A673 (cell line): ENCODE data around the gene HMCN2. TPM values are rescaled to one million over a fixed set of nuclear protein-coding genes. Genes with fewer than 3 reads are reported as not detected.

ENCODE experiments used
- BruUV-seq: library from RNA; stranded (reverse); fragments of 400-500 nt; replicated peaks from 2 replicates; lab custom pipeline; 2021; lab: Mats Ljungman, UMichigan
- CTCF ChIA-PET: fragments of 300-600 bp; sonication (Branson Sonifier 250); formaldehyde crosslinking; loops from one replicate; lab custom pipeline; 2022; ENCODE audit warnings: antibody characterized with exemption; lab: Charles Lee
- POLR2A ChIA-PET: fragments of 300-600 bp; sonication (Branson Sonifier 250); formaldehyde crosslinking; loops from one replicate; lab custom pipeline; 2022; ENCODE audit warnings: antibody characterized with exemption; ENCODE audit not compliant: low non-redundant PET; lab: Charles Lee
- DNase-seq: peaks from one replicate; pipeline ENCODE4 v3.0.0-alpha.2; 2015; ENCODE audit warnings: low spot score
- H3K27ac ChIP-seq: fragments of 200-600 bp; sonication (generic); 2 replicates; pipeline ENCODE4 v1.5.1; 2016; ENCODE audit warnings: mixed run types, low read depth, mild to moderate bottlenecking, mixed read lengths, antibody characterized with exemption, low read length; ENCODE audit not compliant: poor library complexity, severe bottlenecking
- H3K27me3 ChIP-seq: fragments of 200-600 bp; sonication (generic); replicated peaks from 2 replicates; pipeline ENCODE4 v1.6.1; 2017; ENCODE audit warnings: mixed run types, low read depth, mild to moderate bottlenecking, mixed read lengths, antibody characterized with exemption, low read length; ENCODE audit not compliant: insufficient read depth, poor library complexity
- H3K36me3 ChIP-seq: fragments of 200-600 bp; sonication (generic); 2 replicates; pipeline ENCODE4 v1.6.1; 2016; ENCODE audit warnings: mixed run types, mild to moderate bottlenecking, mixed read lengths, antibody characterized with exemption, low read length; ENCODE audit not compliant: insufficient read depth, poor library complexity, severe bottlenecking
- H3K4me1 ChIP-seq: fragments of 200-600 bp; sonication (generic); 2 replicates; pipeline ENCODE4 v1.6.1; 2017; ENCODE audit warnings: mixed run types, mild to moderate bottlenecking, mixed read lengths, antibody characterized with exemption, low read length; ENCODE audit not compliant: insufficient read depth, poor library complexity, severe bottlenecking
- H3K4me3 ChIP-seq: fragments of 200-600 bp; sonication (generic); 2 replicates; pipeline ENCODE4 v1.5.1; 2016; ENCODE audit warnings: low read depth, mixed run types, mild to moderate bottlenecking, mixed read lengths, low read length; ENCODE audit not compliant: poor library complexity, severe bottlenecking
- H3K9me3 ChIP-seq: fragments of 200-600 bp; sonication (generic); 2 replicates; pipeline ENCODE4 v1.6.1; 2016; ENCODE audit warnings: mixed run types, low read depth, mild to moderate bottlenecking, mixed read lengths, antibody characterized with exemption, low read length; ENCODE audit not compliant: poor library complexity, severe bottlenecking
- EZH2 ChIP-seq: fragments of 200-600 bp; sonication (generic); IDR thresholded peaks from 2 replicates; pipeline ENCODE4 v1.6.1; 2017; ENCODE audit warnings: borderline replicate concordance, low read depth, mild to moderate bottlenecking, mixed read lengths, antibody characterized with exemption, low read length; ENCODE audit not compliant: poor library complexity, severe bottlenecking
- intact Hi-C: fragments of 100-400 bp; cut with micrococcal nuclease; formaldehyde crosslinking; loops from one replicate; pipeline ENCODE4 v1.10.0; 2022; ENCODE audit not compliant: unreplicated experiment
- total RNA-seq: library from RNA; stranded (reverse); gene quantifications from 2 replicates; pipeline ENCODE4 v1.2.3, GENCODE V29; 2021
- TF ChIP-seq, protein P1 (sequence below): fragments of 300-800, 200-600 bp; sonication (generic); conservative IDR thresholded peaks from 2 replicates; pipeline ENCODE4 v1.5.1; 2017; ENCODE audit warnings: low read depth, mild to moderate bottlenecking, antibody characterized with exemption, low read length, moderate library complexity, mixed read lengths

The HMCN2 gene
- total RNA-seq, 1 experiment from 2014 or later = 0.28 TPM

DNA sequence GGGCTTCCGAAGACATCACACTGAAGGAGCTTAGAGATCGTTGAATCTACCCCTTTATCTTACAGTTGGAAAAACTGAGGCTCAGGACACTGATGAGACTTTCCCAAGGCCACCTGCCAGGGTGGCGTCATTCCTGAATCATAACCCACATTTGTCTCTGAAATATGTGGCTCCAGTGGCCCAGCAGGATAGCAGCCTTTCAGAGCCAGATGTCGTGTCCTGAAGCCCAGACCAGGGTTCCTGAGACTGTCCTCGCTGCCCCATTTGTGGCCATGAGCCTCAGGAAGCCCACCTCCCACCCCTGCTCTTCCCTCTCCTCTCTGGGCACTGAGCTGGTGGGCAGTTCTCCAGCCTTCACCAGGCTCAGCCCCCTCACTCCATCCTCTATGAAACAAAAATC, 2.4 kb downstream of the HMCN2 start:
- no peak for TF ChIP-seq EZH2
- TF ChIP-seq, protein P1, sequence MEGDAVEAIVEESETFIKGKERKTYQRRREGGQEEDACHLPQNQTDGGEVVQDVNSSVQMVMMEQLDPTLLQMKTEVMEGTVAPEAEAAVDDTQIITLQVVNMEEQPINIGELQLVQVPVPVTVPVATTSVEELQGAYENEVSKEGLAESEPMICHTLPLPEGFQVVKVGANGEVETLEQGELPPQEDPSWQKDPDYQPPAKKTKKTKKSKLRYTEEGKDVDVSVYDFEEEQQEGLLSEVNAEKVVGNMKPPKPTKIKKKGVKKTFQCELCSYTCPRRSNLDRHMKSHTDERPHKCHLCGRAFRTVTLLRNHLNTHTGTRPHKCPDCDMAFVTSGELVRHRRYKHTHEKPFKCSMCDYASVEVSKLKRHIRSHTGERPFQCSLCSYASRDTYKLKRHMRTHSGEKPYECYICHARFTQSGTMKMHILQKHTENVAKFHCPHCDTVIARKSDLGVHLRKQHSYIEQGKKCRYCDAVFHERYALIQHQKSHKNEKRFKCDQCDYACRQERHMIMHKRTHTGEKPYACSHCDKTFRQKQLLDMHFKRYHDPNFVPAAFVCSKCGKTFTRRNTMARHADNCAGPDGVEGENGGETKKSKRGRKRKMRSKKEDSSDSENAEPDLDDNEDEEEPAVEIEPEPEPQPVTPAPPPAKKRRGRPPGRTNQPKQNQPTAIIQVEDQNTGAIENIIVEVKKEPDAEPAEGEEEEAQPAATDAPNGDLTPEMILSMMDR = no peak
- Histone ChIP-seq H3K9me3 (no peaks in the 10 kb centered on the region), H3K27ac (no peak overlapping the region), H3K27me3 (peaks cover 54% of the 10 kb centered on the region), H3K4me3 (no peak overlapping the region), H3K36me3 (no peaks in the 10 kb centered on the region), H3K4me1 (no peaks in the 10 kb centered on the region)
- ChIA-PET POLR2A (no interaction called here), CTCF (no interaction called here)
- no TSS peak for BruUV-seq
- no peak for DNase-seq
- intact Hi-C loops = no loop called here

DNA sequence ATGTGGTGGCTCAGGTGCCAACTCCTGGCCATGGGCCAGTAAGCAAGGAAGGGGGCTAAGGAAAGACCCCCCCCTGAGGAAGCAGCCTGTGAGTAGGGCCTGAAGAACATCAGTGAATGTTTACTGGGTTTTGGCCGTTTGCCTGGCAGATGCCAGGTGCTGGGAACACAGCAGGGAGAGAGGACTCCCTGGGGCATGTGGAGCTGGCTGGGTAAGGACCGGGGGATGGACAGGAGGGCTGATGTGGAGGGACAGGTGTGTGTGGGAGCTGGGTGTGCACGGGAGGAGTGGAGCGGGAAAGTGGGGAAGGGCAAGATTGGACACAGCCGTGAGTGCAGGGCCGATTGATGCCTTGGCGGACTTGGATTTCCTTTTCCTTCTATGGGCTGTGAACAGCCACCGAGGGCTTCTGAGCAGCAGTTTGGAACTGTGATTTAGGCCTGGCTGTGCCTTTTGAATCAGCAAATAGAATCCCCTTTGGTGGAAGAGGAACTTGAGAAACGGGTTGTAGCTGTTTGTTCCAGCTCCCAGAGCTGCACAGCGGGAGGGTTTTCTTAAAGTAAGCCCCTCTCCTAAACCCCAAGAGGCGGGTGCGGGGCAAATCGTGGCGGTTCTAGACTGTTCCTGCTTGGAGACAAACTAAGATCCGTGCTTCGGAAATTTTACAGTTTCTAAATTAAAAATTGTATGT, 3.1 kb downstream of the HMCN2 start:
- ChIA-PET CTCF (no interaction called here), POLR2A (no interaction called here)
- no peak overlapping the region for H3K4me3 ChIP-seq
- no TSS peak for BruUV-seq
- peaks cover 51% of the 10 kb centered on the region for H3K27me3 ChIP-seq
- no peak for DNase-seq
- no peak for TF ChIP-seq EZH2
- TF ChIP-seq, protein P1 = no peak
- intact Hi-C loops = no loop called here
- H3K36me3 ChIP-seq = no peaks in the 10 kb centered on the region
- H3K9me3 ChIP-seq = no peaks in the 10 kb centered on the region
- no peak overlapping the region for H3K27ac ChIP-seq
- no peaks in the 10 kb centered on the region for H3K4me1 ChIP-seq

- no TSS peak for BruUV-seq
- Histone ChIP-seq H3K4me3 (no peak overlapping the region), H3K9me3 (no peaks in the 10 kb centered on the region), H3K27ac (no peak overlapping the region), H3K27me3 (peaks cover 23% of the 10 kb centered on the region), H3K36me3 (no peaks in the 10 kb centered on the region), H3K4me1 (peaks cover 8% of the 10 kb centered on the region)
- POLR2A ChIA-PET = no interaction called here
- intact Hi-C loops = no loop called here
- no peak for TF ChIP-seq EZH2
- TF ChIP-seq, protein P1 = no peak
- no peak for DNase-seq
- CTCF ChIA-PET = no interaction called here
Measured at GRCh38 chr9:130271473-130271872, 5.9 kb downstream of the HMCN2 start.
